OCI-LY1 (cell line): Measurements from ENCODE around the gene AGPS.

Experiments
- H2AFZ ChIP-seq: fragments of 200-600 bp; sonication (generic), shearing (Covaris generic); 2 replicates; pipeline ENCODE4 v1.6.0; 2014; ENCODE audit warnings: antibody characterized with exemption, mild to moderate bottlenecking, low read length
- H3F3A ChIP-seq: fragments of 200-600 bp; sonication (generic), shearing (Covaris generic); 2 replicates; pipeline ENCODE4 v1.6.0; 2014; ENCODE audit warnings: mild to moderate bottlenecking, antibody characterized with exemption, low read length, moderate library complexity; ENCODE audit not compliant: insufficient read depth
- H3K27ac ChIP-seq: fragments of 200-600 bp; sonication (generic); 2 replicates; pipeline ENCODE4 v1.5.1; 2014; ENCODE audit warnings: low read length, mixed run types, mild to moderate bottlenecking, low read depth; ENCODE audit not compliant: poor library complexity, severe bottlenecking
- H3K27me3 ChIP-seq: fragments of 200-600 bp; sonication (generic); 2 replicates; pipeline ENCODE4 v1.6.0; 2014; ENCODE audit warnings: antibody characterized with exemption, mild to moderate bottlenecking, low read length, moderate library complexity; ENCODE audit not compliant: insufficient read depth
- H3K36me3 ChIP-seq: fragments of 200-600 bp; sonication (generic); 2 replicates; pipeline ENCODE4 v1.6.1; 2014; ENCODE audit warnings: mild to moderate bottlenecking, antibody characterized with exemption, low read length, moderate library complexity, mixed read lengths; ENCODE audit not compliant: insufficient read depth
- H3K4me1 ChIP-seq: fragments of 200-600 bp; sonication (generic); 2 replicates; pipeline ENCODE4 v1.5.1; 2014; ENCODE audit warnings: mild to moderate bottlenecking, low read length, moderate library complexity; ENCODE audit not compliant: insufficient read depth, severe bottlenecking
- H3K4me2 ChIP-seq: fragments of 200-600 bp; sonication (generic), shearing (Covaris generic); 2 replicates; pipeline ENCODE4 v1.6.1; 2014; ENCODE audit warnings: low read length
- H3K4me3 ChIP-seq: fragments of 200-600 bp; sonication (generic); 2 replicates; pipeline ENCODE4 v1.5.1; 2014; ENCODE audit warnings: low read length, low read depth, mild to moderate bottlenecking, mixed read lengths; ENCODE audit not compliant: poor library complexity, severe bottlenecking
- H3K79me2 ChIP-seq: fragments of 200-600 bp; shearing (Covaris generic); 2 replicates; pipeline ENCODE4 v1.6.1; 2016; ENCODE audit warnings: mixed run types, low read length, mixed read lengths; ENCODE audit not compliant: insufficient read depth
- H3K9ac ChIP-seq: fragments of 200-600 bp; sonication (generic), shearing (Covaris generic); 2 replicates; pipeline ENCODE4 v1.6.1; 2014; ENCODE audit warnings: mild to moderate bottlenecking, low read length, mixed read lengths
- H3K9me2 ChIP-seq: fragments of 200-600 bp; sonication (generic), shearing (Covaris generic); 2 replicates; pipeline ENCODE4 v1.6.1; 2014; ENCODE audit warnings: low read depth, mild to moderate bottlenecking, low read length, mixed read lengths
- H3K9me3 ChIP-seq: fragments of 200-600 bp; shearing (Covaris generic); 2 replicates; pipeline ENCODE4 v1.6.1; 2014; ENCODE audit warnings: low read length, mixed read lengths
- H4K20me1 ChIP-seq: fragments of 200-600 bp; sonication (generic), shearing (Covaris generic); 2 replicates; pipeline ENCODE4 v1.6.0; 2016; ENCODE audit warnings: mild to moderate bottlenecking, low read length; ENCODE audit not compliant: insufficient read depth
- EZH2 ChIP-seq: fragments of 200-600 bp; sonication (generic), shearing (Covaris generic); IDR thresholded peaks from 2 replicates; pipeline ENCODE4 v1.8.0; 2017; ENCODE audit warnings: borderline replicate concordance, mixed run types, mild to moderate bottlenecking, antibody characterized with exemption, low read length, moderate library complexity, mixed read lengths
- TF ChIP-seq, protein P1 (sequence below): fragments of 200-600 bp; sonication (generic), shearing (Covaris generic); IDR thresholded peaks from 2 replicates; pipeline ENCODE4 v1.5.1; 2017; ENCODE audit warnings: mild to moderate bottlenecking, antibody characterized with exemption, low read length, moderate library complexity, mixed read lengths

The AGPS gene

DNA sequence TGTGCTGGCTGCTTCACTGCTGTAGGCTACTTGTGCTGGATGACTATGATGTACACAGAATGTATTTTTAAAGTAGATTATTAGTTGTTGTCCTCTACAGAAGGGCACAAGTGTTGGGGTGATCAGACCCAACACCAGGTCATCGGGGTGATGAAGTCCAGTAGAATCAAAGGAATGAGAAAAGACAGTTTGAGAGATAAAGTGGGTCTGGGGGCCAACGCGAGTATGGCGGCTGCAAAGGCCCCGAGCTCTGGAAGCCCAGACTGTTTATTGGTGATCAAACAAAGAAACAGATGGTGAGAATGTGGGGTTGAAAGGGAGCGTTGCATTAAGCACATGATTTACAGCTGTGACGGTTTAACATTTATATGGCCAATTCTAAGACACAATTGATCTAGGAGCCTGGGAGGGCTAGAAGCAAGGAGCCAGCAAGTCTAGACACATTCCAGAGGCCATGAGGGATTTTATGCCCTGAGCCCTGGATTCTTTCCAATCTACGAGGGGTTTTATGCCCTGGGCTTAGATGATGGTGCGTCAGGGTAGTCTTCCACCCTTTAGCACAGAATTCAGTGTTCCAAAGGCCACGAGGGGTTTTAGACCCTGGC lies 153.5 kb downstream of the AGPS start:
- Histone ChIP-seq H3K4me2 (no peak overlapping the region), H3K9ac (no peak overlapping the region), H3K9me2 (no peaks in the 10 kb centered on the region), H2AFZ (no peak overlapping the region), H3K4me3 (no peak overlapping the region), H4K20me1 (no peaks in the 10 kb centered on the region), H3K79me2 (no peaks in the 10 kb centered on the region), H3K4me1 (peaks cover 14% of the 10 kb centered on the region), H3F3A (no peaks in the 10 kb centered on the region), H3K27ac (no peak overlapping the region), H3K27me3 (no peaks in the 10 kb centered on the region), H3K36me3 (no peaks in the 10 kb centered on the region), H3K9me3 (no peaks in the 10 kb centered on the region)
- no peak for TF ChIP-seq EZH2

DNA sequence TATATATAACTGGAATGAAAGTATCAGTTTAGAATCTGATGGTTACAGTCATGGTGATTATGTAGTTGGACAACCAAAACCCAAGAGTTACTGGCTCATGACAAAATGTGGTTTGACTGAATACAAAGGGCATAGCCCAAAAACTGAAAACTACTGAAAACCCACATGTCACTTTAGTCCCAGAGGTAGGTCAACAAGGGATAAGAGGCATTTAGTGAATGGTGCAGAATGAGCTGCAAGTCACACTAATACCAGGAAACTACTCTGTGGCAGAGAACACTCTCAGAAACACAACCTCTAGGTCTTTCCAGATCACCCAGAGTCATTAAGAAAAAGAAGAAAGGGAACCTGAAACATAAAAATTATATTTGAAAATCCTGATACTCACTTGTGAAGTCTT lies 154.5 kb downstream of the AGPS start:
- Histone ChIP-seq H3K27ac (no peak overlapping the region), H3K9me2 (no peaks in the 10 kb centered on the region), H3F3A (no peaks in the 10 kb centered on the region), H3K4me1 (peaks cover 19% of the 10 kb centered on the region), H2AFZ (no peak overlapping the region), H3K79me2 (no peaks in the 10 kb centered on the region), H3K36me3 (no peaks in the 10 kb centered on the region), H3K4me3 (no peak overlapping the region), H3K27me3 (no peaks in the 10 kb centered on the region), H4K20me1 (no peaks in the 10 kb centered on the region), H3K4me2 (no peak overlapping the region), H3K9ac (no peak overlapping the region), H3K9me3 (no peaks in the 10 kb centered on the region)
- TF ChIP-seq EZH2: no peak
- TF ChIP-seq, protein P1, sequence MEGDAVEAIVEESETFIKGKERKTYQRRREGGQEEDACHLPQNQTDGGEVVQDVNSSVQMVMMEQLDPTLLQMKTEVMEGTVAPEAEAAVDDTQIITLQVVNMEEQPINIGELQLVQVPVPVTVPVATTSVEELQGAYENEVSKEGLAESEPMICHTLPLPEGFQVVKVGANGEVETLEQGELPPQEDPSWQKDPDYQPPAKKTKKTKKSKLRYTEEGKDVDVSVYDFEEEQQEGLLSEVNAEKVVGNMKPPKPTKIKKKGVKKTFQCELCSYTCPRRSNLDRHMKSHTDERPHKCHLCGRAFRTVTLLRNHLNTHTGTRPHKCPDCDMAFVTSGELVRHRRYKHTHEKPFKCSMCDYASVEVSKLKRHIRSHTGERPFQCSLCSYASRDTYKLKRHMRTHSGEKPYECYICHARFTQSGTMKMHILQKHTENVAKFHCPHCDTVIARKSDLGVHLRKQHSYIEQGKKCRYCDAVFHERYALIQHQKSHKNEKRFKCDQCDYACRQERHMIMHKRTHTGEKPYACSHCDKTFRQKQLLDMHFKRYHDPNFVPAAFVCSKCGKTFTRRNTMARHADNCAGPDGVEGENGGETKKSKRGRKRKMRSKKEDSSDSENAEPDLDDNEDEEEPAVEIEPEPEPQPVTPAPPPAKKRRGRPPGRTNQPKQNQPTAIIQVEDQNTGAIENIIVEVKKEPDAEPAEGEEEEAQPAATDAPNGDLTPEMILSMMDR: no peak

- no peak for TF ChIP-seq EZH2
- TF ChIP-seq, protein P1: no peak
- peaks cover 22% of the 10 kb centered on the region for H3K4me1 ChIP-seq
- H2AFZ ChIP-seq: no peak overlapping the region
- no peak overlapping the region for H3K4me3 ChIP-seq
- no peaks in the 10 kb centered on the region for H3K9me2 ChIP-seq
- H3K9ac ChIP-seq: no peak overlapping the region
- H4K20me1 ChIP-seq: no peaks in the 10 kb centered on the region
- no peaks in the 10 kb centered on the region for H3K36me3 ChIP-seq
- H3K27ac ChIP-seq: no peak overlapping the region
- H3K9me3 ChIP-seq: no peaks in the 10 kb centered on the region
- H3K27me3 ChIP-seq: no peaks in the 10 kb centered on the region
- H3K79me2 ChIP-seq: no peaks in the 10 kb centered on the region
- H3F3A ChIP-seq: no peaks in the 10 kb centered on the region
- H3K4me2 ChIP-seq: no peak overlapping the region
Observed at GRCh38 chr2:177547772-177548171, 155.2 kb downstream of the AGPS start.

DNA sequence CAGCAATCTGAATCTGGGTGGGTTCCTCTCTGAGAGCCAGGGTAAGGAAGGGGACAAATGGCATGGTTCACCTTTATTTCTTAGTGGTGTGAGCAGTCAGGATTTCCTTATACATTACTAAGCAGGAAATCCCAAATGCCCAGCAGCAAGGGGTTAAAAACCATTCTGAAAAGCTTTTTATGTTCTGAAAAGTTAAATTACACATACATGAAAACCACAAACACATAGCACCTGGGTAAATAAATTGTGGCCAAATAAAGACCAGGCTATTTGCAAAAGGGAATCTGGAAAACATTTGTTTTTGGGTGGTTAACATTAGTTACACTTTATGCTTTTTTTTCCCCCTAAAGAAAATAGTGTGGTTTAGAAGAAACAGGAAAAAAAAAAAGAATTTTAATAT lies 156.1 kb downstream of the AGPS start:
- TF ChIP-seq EZH2: no peak
- H4K20me1 ChIP-seq: no peaks in the 10 kb centered on the region
- H3K9me3 ChIP-seq: no peaks in the 10 kb centered on the region
- H3K9ac ChIP-seq: no peak overlapping the region
- no peaks in the 10 kb centered on the region for H3K79me2 ChIP-seq
- no peak overlapping the region for H3K4me3 ChIP-seq
- H3K27me3 ChIP-seq: no peaks in the 10 kb centered on the region
- H3K9me2 ChIP-seq: no peaks in the 10 kb centered on the region
- H3F3A ChIP-seq: no peaks in the 10 kb centered on the region
- no peak overlapping the region for H3K27ac ChIP-seq
- H3K36me3 ChIP-seq: no peaks in the 10 kb centered on the region
- H3K4me1 ChIP-seq: peaks cover 28% of the 10 kb centered on the region
- no peak overlapping the region for H3K4me2 ChIP-seq
- H2AFZ ChIP-seq: no peak overlapping the region
